GM21723 (cell line): Measurements from ENCODE around the gene FTSJ3.

Experiments
- ATAC-seq: cut with Tn5 transposase; IDR thresholded peaks from one replicate; pipeline ENCODE4 v1.9.1; 2021; ENCODE audit warnings: mild to moderate bottlenecking, moderate library complexity; ENCODE audit not compliant: unreplicated experiment

FTSJ3 gene

GRCh38 chr17:63792055-63792729 is 35.3 kb downstream of the FTSJ3 start:
- no peak for ATAC-seq

- ATAC-seq, result no peak
Observed at GRCh38 chr17:63790057-63790456, 37.4 kb downstream of the FTSJ3 start.

- ATAC-seq, result no peak
Observed at GRCh38 chr17:63786971-63787711, 40.3 kb downstream of the FTSJ3 start.

GRCh38 chr17:63786117-63786516 is 41.3 kb downstream of the FTSJ3 start:
- no peak for ATAC-seq

GRCh38 chr17:63785556-63785955 is 41.9 kb downstream of the FTSJ3 start:
- no peak for ATAC-seq

GRCh38 chr17:63783522-63783921 is 43.9 kb downstream of the FTSJ3 start:
- no peak for ATAC-seq

GRCh38 chr17:63780928-63781327 is 46.5 kb downstream of the FTSJ3 start:
- ATAC-seq, result no peak

- ATAC-seq, result no peak
Observed at GRCh38 chr17:63780507-63780906, 47.0 kb downstream of the FTSJ3 start.

GRCh38 chr17:63775420-63775819 is 52.0 kb downstream of the FTSJ3 start:
- ATAC-seq, result no peak

GRCh38 chr17:63774969-63775265 is 52.5 kb downstream of the FTSJ3 start:
- no peak for ATAC-seq

GRCh38 chr17:63774141-63774968 is 53.1 kb downstream of the FTSJ3 start, which contains the start of gene DDX42:
DDX42 (plus strand) TSS chr17:63774170; CDS start chr17:63787050, 12,880 bp downstream.
- peak; percentile 14 for ATAC-seq

- peak; percentile 88 for ATAC-seq
Observed at GRCh38 chr17:63773272-63774140, 54.0 kb downstream of the FTSJ3 start, which contains the start of gene CCDC47. CCDC47 (minus strand) TSS chr17:63773597; CDS start chr17:63766175, 7,422 bp downstream.

- no peak for ATAC-seq
Observed at GRCh38 chr17:63772801-63773271, 54.6 kb downstream of the FTSJ3 start.
